HT1080 (cell line): ENCODE results near the gene AGL. TPM values are rescaled to one million over a fixed set of nuclear protein-coding genes. Genes with fewer than 3 reads are reported as not detected.

Experiments used
- small RNA-seq: library from RNA; depleted of rRNA; stranded (forward); fragments of <200 nt; gene quantifications from one replicate; pipeline ENCODE3, GENCODE V24; 2014
- total RNA-seq: library from RNA; depleted of rRNA; stranded (reverse); fragments of >200 nt; shearing (Covaris generic); gene quantifications from 2 replicates; pipeline ENCODE4 v1.2.3, GENCODE V29; 2014; rRNA removed

AGL gene
- total RNA-seq, 1 experiment from 2014 or later, result 5.3 TPM

Small RNA genes lying within 50 kb of the gene (small RNA-seq; reads per million reads assigned to genes)
- not detected for gene AC096949.1

Other genes starting within 250 kb of the AGL start
- 0.23 and 0.63 TPM in 2 replicates for gene PALMD, start 204.2 kb upstream of the AGL start, total RNA-seq
- 1.9 and 4.0 TPM in 2 replicates for gene FRRS1, start 83.7 kb upstream of the AGL start, total RNA-seq
- 27.6 and 31.0 TPM in 2 replicates for gene SLC35A3, start 119.6 kb downstream of the AGL start, total RNA-seq